T-helper 2 cell treated with Interferon-gamma antibody and Interleukin-4, amounts not matched to agents 5 μg/mL and 100 μg/mL, for 36 hours (primary cell): ENCODE measurements around the gene RTN4RL2.

Experiments
- DNase-seq: peaks from one replicate; pipeline ENCODE4 v3.0.0; 2021; ENCODE audit warnings: low spot score
- H3K27ac Mint-ChIP-seq: one replicate; pipeline ENCODE4 v1.8.0; 2021; ENCODE audit warnings: mild to moderate bottlenecking, mixed read lengths
- H3K27me3 Mint-ChIP-seq: one replicate; pipeline ENCODE4 v1.8.0; 2021; ENCODE audit warnings: low read depth, mixed read lengths
- H3K36me3 Mint-ChIP-seq: one replicate; pipeline ENCODE4 v1.8.0; 2021; ENCODE audit warnings: low read depth, mixed read lengths
- H3K4me1 Mint-ChIP-seq: one replicate; pipeline ENCODE4 v1.8.0; 2021; ENCODE audit warnings: low read depth, mixed read lengths
- H3K4me3 Mint-ChIP-seq: one replicate; pipeline ENCODE4 v1.8.0; 2022; ENCODE audit warnings: mild to moderate bottlenecking, moderate library complexity, mixed read lengths
- H3K9me3 Mint-ChIP-seq: one replicate; pipeline ENCODE4 v1.8.0; 2021; ENCODE audit warnings: mixed read lengths

RTN4RL2 gene

DNA sequence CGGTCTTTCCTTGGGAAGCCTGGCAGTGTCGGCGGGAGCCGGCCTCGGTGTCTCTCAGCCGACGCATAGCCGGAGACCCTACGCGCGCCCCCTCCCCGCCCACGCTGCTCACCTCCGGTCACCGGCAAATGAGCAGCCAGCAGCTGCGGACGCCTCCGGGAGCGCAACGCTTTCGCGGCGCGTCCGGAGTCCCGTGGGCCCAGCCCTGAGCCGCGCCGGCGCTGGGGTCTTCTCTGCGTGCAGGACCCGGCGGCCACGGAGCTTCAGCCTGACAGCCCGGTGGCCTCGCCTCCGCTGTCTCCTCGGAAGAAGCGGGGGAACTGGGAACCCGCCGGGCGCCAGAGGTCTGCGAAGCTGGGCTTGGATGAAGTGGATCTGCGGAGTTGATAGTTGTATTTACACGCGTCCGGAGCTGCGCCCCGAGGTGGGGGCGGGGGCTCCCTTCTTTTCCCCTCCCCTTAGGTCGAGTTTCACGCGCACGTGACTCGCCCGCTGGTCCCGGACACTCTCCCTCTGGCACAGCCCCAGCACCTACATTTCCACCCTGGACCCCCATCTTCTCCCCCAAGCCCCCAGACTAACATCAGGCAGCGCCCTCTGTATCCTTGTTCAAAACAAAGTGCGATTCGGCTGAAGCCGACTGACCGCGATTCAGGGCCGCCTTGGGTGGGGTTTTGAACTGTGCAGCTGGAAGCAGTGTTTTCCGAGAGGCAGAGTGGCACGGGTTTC is 55.2 kb downstream of the RTN4RL2 start, which contains the start of gene SLC43A1:
Gene SLC43A1 (minus strand): TSS at position 371 of the 729 bp plus-strand sequence. CDS start 1,591 bp downstream, outside the sequence.
- H3K4me1 Mint-ChIP-seq = peaks cover 25% of the 10 kb centered on the region
- H3K9me3 Mint-ChIP-seq = no peaks in the 10 kb centered on the region
- peak; percentile 46 for DNase-seq

GRCh38 chr11:57516061-57516443 is 55.7 kb downstream of the RTN4RL2 start:
- Mint-ChIP-seq H3K36me3 (peaks cover 10% of the 10 kb centered on the region), H3K27me3 (no peaks in the 10 kb centered on the region), H3K27ac (peak overlapping the region; percentile 89), H3K4me3 (peak overlapping the region; percentile 99), H3K4me1 (peaks cover 25% of the 10 kb centered on the region), H3K9me3 (no peaks in the 10 kb centered on the region)
- no peak for DNase-seq

More for the DNA sequence above, 55.2 kb downstream of the RTN4RL2 start, which contains the start of gene SLC43A1:
- Mint-ChIP-seq H3K36me3 (peaks cover 10% of the 10 kb centered on the region), H3K4me3 (peak within 1 kb of the TSS; percentile 99), H3K27me3 (no peaks in the 10 kb centered on the region), H3K27ac (peak within 1 kb of the TSS; percentile 92)

DNA sequence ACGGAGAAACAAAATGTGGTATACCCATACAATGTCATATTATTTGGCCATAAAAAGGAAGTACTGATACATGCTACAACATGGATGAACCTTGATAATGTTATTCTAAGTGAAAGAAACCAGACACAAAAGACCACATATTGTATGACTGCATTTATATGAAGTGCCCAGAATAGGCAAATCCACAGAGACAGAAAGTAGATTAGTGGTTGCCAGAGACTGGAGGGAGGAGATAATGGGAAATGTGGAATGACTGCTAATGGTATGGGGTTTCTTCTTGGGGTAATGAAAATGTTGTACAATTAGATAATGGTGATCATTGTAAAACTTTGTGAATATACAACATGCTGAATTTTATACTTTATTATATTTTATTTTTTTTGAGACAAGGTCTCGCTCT is 60.8 kb downstream of the RTN4RL2 start:
- Mint-ChIP-seq H3K27me3 (no peaks in the 10 kb centered on the region), H3K36me3 (peaks cover 6% of the 10 kb centered on the region), H3K9me3 (no peaks in the 10 kb centered on the region), H3K4me1 (peaks cover 2% of the 10 kb centered on the region), H3K27ac (no peak overlapping the region), H3K4me3 (no peak overlapping the region)
- no peak for DNase-seq

- no peak overlapping the region for H3K27ac Mint-ChIP-seq
- peaks cover 12% of the 10 kb centered on the region for H3K36me3 Mint-ChIP-seq
- DNase-seq = no peak
- H3K4me1 Mint-ChIP-seq = peaks cover 11% of the 10 kb centered on the region
- H3K9me3 Mint-ChIP-seq = no peaks in the 10 kb centered on the region
- H3K4me3 Mint-ChIP-seq = no peak overlapping the region
- H3K27me3 Mint-ChIP-seq = no peaks in the 10 kb centered on the region
These were observed 63.1 kb downstream of the RTN4RL2 start for GRCh38 chr11:57523419-57523818.
